WTC11 (cell line): ENCODE results near the gene BMP4. TPM values are rescaled to one million over a fixed set of nuclear protein-coding genes. Genes with fewer than 3 reads are reported as not detected.

Experiments
- ATAC-seq: fragments of 200-7000 bp; cut with Tn5 transposase; 2 replicates; pipeline ENCODE4 v1.10.0; 2021; ENCODE audit warnings: mild to moderate bottlenecking, moderate library complexity
- CTCF ChIA-PET: fragments of 300-600 bp; sonication (Branson Sonifier 250); formaldehyde crosslinking; loops from one replicate; lab custom pipeline; 2021; ENCODE audit warnings: antibody characterized with exemption; lab: Charles Lee
- POLR2A ChIA-PET: fragments of 350-600 bp; sonication (Branson Sonifier 250); formaldehyde crosslinking; loops from one replicate; lab custom pipeline; 2021; ENCODE audit warnings: antibody characterized with exemption; lab: Charles Lee
- DNase-seq: peaks from one replicate; pipeline ENCODE4 v3.0.0; 2021; ENCODE audit warnings: low spot score
- H3K27ac Mint-ChIP-seq: 2 replicates; pipeline ENCODE4 v1.8.0; 2021; ENCODE audit warnings: mixed read lengths
- H3K27me3 Mint-ChIP-seq: 2 replicates; pipeline ENCODE4 v1.8.0; 2021; ENCODE audit warnings: low read depth, mild to moderate bottlenecking, moderate library complexity, mixed read lengths
- H3K36me3 Mint-ChIP-seq: 2 replicates; pipeline ENCODE4 v1.8.0; 2021; ENCODE audit warnings: mixed read lengths
- H3K4me1 Mint-ChIP-seq: 2 replicates; pipeline ENCODE4 v1.8.0; 2022; ENCODE audit warnings: mixed read lengths
- H3K4me3 Mint-ChIP-seq: 2 replicates; pipeline ENCODE4 v1.8.0; 2021; ENCODE audit warnings: mild to moderate bottlenecking, moderate library complexity, mixed read lengths
- H3K9me3 Mint-ChIP-seq: 2 replicates; pipeline ENCODE4 v1.8.0; 2021; ENCODE audit warnings: mixed read lengths
- CREB1 ChIP-seq: sonication (generic); formaldehyde crosslinking; IDR thresholded peaks from 2 replicates; pipeline ENCODE4 v1.8.0; 2023; ENCODE audit warnings: mild to moderate bottlenecking, missing genetic modification reagents
- ESRRA ChIP-seq: sonication (generic); formaldehyde crosslinking; IDR thresholded peaks from 2 replicates; pipeline ENCODE4 v1.8.1; 2022; ENCODE audit warnings: mild to moderate bottlenecking, missing genetic modification reagents, borderline replicate concordance
- FOXJ3 ChIP-seq: sonication (generic); formaldehyde crosslinking; IDR thresholded peaks from 2 replicates; pipeline ENCODE4 v1.9.0; 2021; ENCODE audit warnings: missing genetic modification reagents, mild to moderate bottlenecking, borderline replicate concordance
- FOXK1 ChIP-seq: sonication (generic); formaldehyde crosslinking; IDR thresholded peaks from 2 replicates; pipeline ENCODE4 v1.8.0; 2022; ENCODE audit warnings: mild to moderate bottlenecking, moderate library complexity, missing genetic modification reagents
- FOXP4 ChIP-seq: sonication (generic); formaldehyde crosslinking; IDR thresholded peaks from 2 replicates; pipeline ENCODE4 v1.8.0; 2022; ENCODE audit warnings: mild to moderate bottlenecking, missing genetic modification reagents
- IRF1 ChIP-seq: sonication (generic); formaldehyde crosslinking; IDR thresholded peaks from 2 replicates; pipeline ENCODE4 v1.8.0; 2023; ENCODE audit warnings: missing genetic modification reagents
- JAZF1 ChIP-seq: fragments of 250-450 bp; sonication (Bioruptor Pico); IDR thresholded peaks from 2 replicates; pipeline ENCODE4 v1.9.0; 2021; ENCODE audit warnings: moderate library complexity, mild to moderate bottlenecking, inconsistent platforms
- JUN ChIP-seq: sonication (generic); formaldehyde crosslinking; IDR thresholded peaks from 2 replicates; pipeline ENCODE4 v1.8.0; 2023; ENCODE audit warnings: mild to moderate bottlenecking, missing genetic modification reagents
- MXD4 ChIP-seq: fragments of 250-450 bp; sonication (Bioruptor Pico); IDR thresholded peaks from 2 replicates; pipeline ENCODE4 v1.8.0; 2021; ENCODE audit warnings: mild to moderate bottlenecking, moderate library complexity, borderline replicate concordance
- MYBL2 ChIP-seq: sonication (generic); formaldehyde crosslinking; IDR thresholded peaks from 2 replicates; pipeline ENCODE4 v1.8.1; 2023; ENCODE audit warnings: mild to moderate bottlenecking, moderate library complexity, missing genetic modification reagents
- NFATC4 ChIP-seq: fragments of 250-450 bp; sonication (Bioruptor Pico); IDR thresholded peaks from 2 replicates; pipeline ENCODE4 v1.9.0; 2021; ENCODE audit warnings: mild to moderate bottlenecking
- PRRX2 ChIP-seq: fragments of 250-450 bp; sonication (Bioruptor Pico); IDR thresholded peaks from 2 replicates; pipeline ENCODE4 v1.8.0; 2021; ENCODE audit warnings: mild to moderate bottlenecking
- TEAD1 ChIP-seq: sonication (generic); formaldehyde crosslinking; IDR thresholded peaks from 2 replicates; pipeline ENCODE4 v1.8.0; 2022; ENCODE audit warnings: mild to moderate bottlenecking, missing genetic modification reagents
- TP53 ChIP-seq: sonication (generic); formaldehyde crosslinking; IDR thresholded peaks from 2 replicates; pipeline ENCODE4 v1.8.1; 2023; ENCODE audit warnings: mild to moderate bottlenecking, missing genetic modification reagents
- ZNF219 ChIP-seq: sonication (generic); formaldehyde crosslinking; IDR thresholded peaks from 2 replicates; pipeline ENCODE4 v1.8.0; 2023; ENCODE audit warnings: missing genetic modification reagents, mild to moderate bottlenecking, borderline replicate concordance
- ZNF416 ChIP-seq: fragments of 250-450 bp; sonication (Bioruptor Pico); IDR thresholded peaks from 2 replicates; pipeline ENCODE4 v1.9.0; 2021; ENCODE audit warnings: mild to moderate bottlenecking, inconsistent platforms
- ZNF425 ChIP-seq: fragments of 250-450 bp; sonication (Bioruptor Pico); conservative IDR thresholded peaks from 2 replicates; pipeline ENCODE4 v1.9.0; 2021; ENCODE audit warnings: mild to moderate bottlenecking
- ZNF671 ChIP-seq: fragments of 250-450 bp; sonication (Bioruptor Pico); IDR thresholded peaks from 2 replicates; pipeline ENCODE4 v1.8.0; 2021; ENCODE audit warnings: mild to moderate bottlenecking
- total RNA-seq: library from RNA; stranded (reverse); gene quantifications from 3 replicates; pipeline ENCODE4 v1.2.3, GENCODE V29; 2021
- TF ChIP-seq, protein P1 (sequence below): sonication (generic); formaldehyde crosslinking; conservative IDR thresholded peaks from 2 replicates; pipeline ENCODE4 v1.8.1; 2022; ENCODE audit warnings: mild to moderate bottlenecking, missing genetic modification reagents
- TF ChIP-seq, protein P2 (sequence below): fragments of 250-450 bp; sonication (Bioruptor Pico); IDR thresholded peaks from 2 replicates; pipeline ENCODE4 v1.8.0; 2021; ENCODE audit warnings: mild to moderate bottlenecking
- TF ChIP-seq, protein P3 (sequence below): fragments of 250-450 bp; sonication (Bioruptor Pico); IDR thresholded peaks from 2 replicates; pipeline ENCODE4 v1.9.0; 2021; ENCODE audit warnings: mild to moderate bottlenecking
- TF ChIP-seq, protein P4 (sequence below): sonication (generic); formaldehyde crosslinking; IDR thresholded peaks from 2 replicates; pipeline ENCODE4 v1.8.0; 2022; ENCODE audit warnings: mild to moderate bottlenecking, missing genetic modification reagents
- TF ChIP-seq, protein P5 (sequence below): sonication (generic); formaldehyde crosslinking; IDR thresholded peaks from 2 replicates; pipeline ENCODE4 v1.8.1; 2022; ENCODE audit warnings: missing genetic modification reagents, borderline replicate concordance
- TF ChIP-seq, protein P6 (sequence below): sonication (generic); formaldehyde crosslinking; IDR thresholded peaks from 2 replicates; pipeline ENCODE4 v1.8.0; 2023; ENCODE audit warnings: mild to moderate bottlenecking, missing genetic modification reagents

The BMP4 gene
- total RNA-seq, 1 experiment from 2014 or later: 7.8 TPM

DNA sequence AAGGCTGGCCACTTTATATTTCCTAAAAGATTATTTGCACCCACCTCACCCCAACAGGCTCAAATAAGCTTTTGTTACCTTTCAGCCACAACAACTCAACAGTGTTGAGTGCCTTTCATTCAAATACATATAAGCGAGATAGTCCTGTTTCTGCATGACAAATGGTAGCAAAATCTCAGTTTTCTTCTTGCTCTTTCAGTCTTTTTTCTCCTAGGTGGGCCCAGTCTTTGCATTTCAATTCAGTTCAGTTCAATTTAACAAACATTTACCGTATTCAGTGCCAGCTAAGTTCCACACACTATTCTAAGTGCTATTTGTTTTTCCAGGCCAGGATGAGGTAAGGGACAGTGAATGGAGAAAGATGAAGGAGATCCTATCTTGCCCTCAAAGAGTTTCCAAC lies 25.9 kb upstream of the BMP4 start:
- TF ChIP-seq, protein P1, sequence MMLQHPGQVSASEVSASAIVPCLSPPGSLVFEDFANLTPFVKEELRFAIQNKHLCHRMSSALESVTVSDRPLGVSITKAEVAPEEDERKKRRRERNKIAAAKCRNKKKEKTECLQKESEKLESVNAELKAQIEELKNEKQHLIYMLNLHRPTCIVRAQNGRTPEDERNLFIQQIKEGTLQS (CRISPR knock-in tag): no peak
- TF ChIP-seq MXD4 (CRISPR knock-in tag) (no peak), TEAD1 (CRISPR knock-in tag) (peak; percentile 15; the same call in 1 of the 2 replicates), JUN (CRISPR knock-in tag) (no peak), TP53 (no peak), FOXK1 (CRISPR knock-in tag) (0 out of 2 replicates have a peak, but pooled peaks have one; percentile 50), IRF1 (CRISPR knock-in tag) (no peak), MYBL2 (CRISPR knock-in tag) (no peak), CREB1 (no peak), FOXJ3 (CRISPR knock-in tag) (peak; percentile 72; the same call in 1 of the 2 replicates), ZNF425 (CRISPR knock-in tag) (no peak), ZNF416 (CRISPR knock-in tag) (no peak), NFATC4 (CRISPR knock-in tag) (no peak), ZNF219 (CRISPR knock-in tag) (no peak), JAZF1 (CRISPR knock-in tag) (no peak), PRRX2 (CRISPR knock-in tag) (no peak), FOXP4 (CRISPR knock-in tag) (peak; percentile 81; the same call in 1 of the 2 replicates), ZNF671 (CRISPR knock-in tag) (no peak), ESRRA (CRISPR knock-in tag) (no peak)
- TF ChIP-seq, protein P2, sequence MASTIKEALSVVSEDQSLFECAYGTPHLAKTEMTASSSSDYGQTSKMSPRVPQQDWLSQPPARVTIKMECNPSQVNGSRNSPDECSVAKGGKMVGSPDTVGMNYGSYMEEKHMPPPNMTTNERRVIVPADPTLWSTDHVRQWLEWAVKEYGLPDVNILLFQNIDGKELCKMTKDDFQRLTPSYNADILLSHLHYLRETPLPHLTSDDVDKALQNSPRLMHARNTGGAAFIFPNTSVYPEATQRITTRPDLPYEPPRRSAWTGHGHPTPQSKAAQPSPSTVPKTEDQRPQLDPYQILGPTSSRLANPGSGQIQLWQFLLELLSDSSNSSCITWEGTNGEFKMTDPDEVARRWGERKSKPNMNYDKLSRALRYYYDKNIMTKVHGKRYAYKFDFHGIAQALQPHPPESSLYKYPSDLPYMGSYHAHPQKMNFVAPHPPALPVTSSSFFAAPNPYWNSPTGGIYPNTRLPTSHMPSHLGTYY (CRISPR knock-in tag): no peak
- TF ChIP-seq, protein P3, sequence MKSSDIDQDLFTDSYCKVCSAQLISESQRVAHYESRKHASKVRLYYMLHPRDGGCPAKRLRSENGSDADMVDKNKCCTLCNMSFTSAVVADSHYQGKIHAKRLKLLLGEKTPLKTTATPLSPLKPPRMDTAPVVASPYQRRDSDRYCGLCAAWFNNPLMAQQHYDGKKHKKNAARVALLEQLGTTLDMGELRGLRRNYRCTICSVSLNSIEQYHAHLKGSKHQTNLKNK (CRISPR knock-in tag): 0 out of 2 replicates have a peak, but pooled peaks have one; percentile 45
- TF ChIP-seq, protein P4, sequence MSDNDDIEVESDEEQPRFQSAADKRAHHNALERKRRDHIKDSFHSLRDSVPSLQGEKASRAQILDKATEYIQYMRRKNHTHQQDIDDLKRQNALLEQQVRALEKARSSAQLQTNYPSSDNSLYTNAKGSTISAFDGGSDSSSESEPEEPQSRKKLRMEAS (CRISPR knock-in tag): no peak
- TF ChIP-seq, protein P5, sequence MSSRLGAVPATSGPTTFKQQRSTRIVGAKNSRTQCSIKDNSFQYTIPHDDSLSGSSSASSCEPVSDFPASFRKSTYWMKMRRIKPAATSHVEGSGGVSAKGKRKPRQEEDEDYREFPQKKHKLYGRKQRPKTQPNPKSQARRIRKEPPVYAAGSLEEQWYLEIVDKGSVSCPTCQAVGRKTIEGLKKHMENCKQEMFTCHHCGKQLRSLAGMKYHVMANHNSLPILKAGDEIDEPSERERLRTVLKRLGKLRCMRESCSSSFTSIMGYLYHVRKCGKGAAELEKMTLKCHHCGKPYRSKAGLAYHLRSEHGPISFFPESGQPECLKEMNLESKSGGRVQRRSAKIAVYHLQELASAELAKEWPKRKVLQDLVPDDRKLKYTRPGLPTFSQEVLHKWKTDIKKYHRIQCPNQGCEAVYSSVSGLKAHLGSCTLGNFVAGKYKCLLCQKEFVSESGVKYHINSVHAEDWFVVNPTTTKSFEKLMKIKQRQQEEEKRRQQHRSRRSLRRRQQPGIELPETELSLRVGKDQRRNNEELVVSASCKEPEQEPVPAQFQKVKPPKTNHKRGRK (CRISPR knock-in tag): no peak
- TF ChIP-seq, protein P6, sequence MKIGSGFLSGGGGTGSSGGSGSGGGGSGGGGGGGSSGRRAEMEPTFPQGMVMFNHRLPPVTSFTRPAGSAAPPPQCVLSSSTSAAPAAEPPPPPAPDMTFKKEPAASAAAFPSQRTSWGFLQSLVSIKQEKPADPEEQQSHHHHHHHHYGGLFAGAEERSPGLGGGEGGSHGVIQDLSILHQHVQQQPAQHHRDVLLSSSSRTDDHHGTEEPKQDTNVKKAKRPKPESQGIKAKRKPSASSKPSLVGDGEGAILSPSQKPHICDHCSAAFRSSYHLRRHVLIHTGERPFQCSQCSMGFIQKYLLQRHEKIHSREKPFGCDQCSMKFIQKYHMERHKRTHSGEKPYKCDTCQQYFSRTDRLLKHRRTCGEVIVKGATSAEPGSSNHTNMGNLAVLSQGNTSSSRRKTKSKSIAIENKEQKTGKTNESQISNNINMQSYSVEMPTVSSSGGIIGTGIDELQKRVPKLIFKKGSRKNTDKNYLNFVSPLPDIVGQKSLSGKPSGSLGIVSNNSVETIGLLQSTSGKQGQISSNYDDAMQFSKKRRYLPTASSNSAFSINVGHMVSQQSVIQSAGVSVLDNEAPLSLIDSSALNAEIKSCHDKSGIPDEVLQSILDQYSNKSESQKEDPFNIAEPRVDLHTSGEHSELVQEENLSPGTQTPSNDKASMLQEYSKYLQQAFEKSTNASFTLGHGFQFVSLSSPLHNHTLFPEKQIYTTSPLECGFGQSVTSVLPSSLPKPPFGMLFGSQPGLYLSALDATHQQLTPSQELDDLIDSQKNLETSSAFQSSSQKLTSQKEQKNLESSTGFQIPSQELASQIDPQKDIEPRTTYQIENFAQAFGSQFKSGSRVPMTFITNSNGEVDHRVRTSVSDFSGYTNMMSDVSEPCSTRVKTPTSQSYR (CRISPR knock-in tag): no peak
- TF ChIP-seq, all 79 proteins: peak for 5
- H3K36me3 Mint-ChIP-seq: peaks cover 37% of the 10 kb centered on the region
- H3K27ac Mint-ChIP-seq: peak overlapping the region; percentile 76
- ChIA-PET POLR2A (interaction anchor here (1.8 kb wide), 1 partner anchor 27 kb away, joined by 6 read pairs; the partner anchor contains the start of gene BMP4), CTCF (interaction anchor here (2.2 kb wide), 1 partner anchor 19 kb away, joined by 17 read pairs; no protein-coding TSS in a partner anchor)
- peak overlapping the region; percentile 32; the same call in 1 of the 2 replicates for H3K4me3 Mint-ChIP-seq
- DNase-seq: no peak
- peaks cover 62% of the 10 kb centered on the region for H3K4me1 Mint-ChIP-seq
- H3K27me3 Mint-ChIP-seq: peaks cover 55% of the 10 kb centered on the region
- peaks cover 40% of the 10 kb centered on the region for H3K9me3 Mint-ChIP-seq
- peak; percentile 82 for ATAC-seq
